GM12878 (cell line): ENCODE data around the gene METTL27. TPM values are rescaled to one million over a fixed set of nuclear protein-coding genes. Genes with fewer than 3 reads are reported as not detected.

ENCODE experiments used
- ATAC-seq: fragments of 200-7000 bp; cut with Tn5 transposase; 3 replicates; pipeline ENCODE4 v1.9.1; 2020; ENCODE audit warnings: mild to moderate bottlenecking, moderate library complexity
- BruUV-seq: library from RNA; stranded (reverse); fragments of 400-500 nt; replicated peaks from 2 replicates; lab custom pipeline; 2021; lab: Mats Ljungman, UMichigan
- CTCF ChIA-PET: fragments of 300-600 bp; sonication (Branson Sonifier 250); formaldehyde crosslinking; extraction: SDS; loops from one replicate; lab custom pipeline; 2021; ENCODE audit warnings: inconsistent platforms; lab: Yijun Ruan, JAX
- POLR2A ChIA-PET: fragments of 350-600 bp; formaldehyde crosslinking; extraction: SDS; loops from one replicate; lab custom pipeline; 2021; ENCODE audit warnings: inconsistent platforms; lab: Charles Lee
- RAD21 ChIA-PET: fragments of 300-600 bp; sonication (Branson Sonifier 250); formaldehyde crosslinking; loops from one replicate; lab custom pipeline; 2023; ENCODE audit warnings: antibody characterized with exemption; ENCODE audit not compliant: unreplicated experiment; lab: Charles Lee
- SMC1A ChIA-PET: fragments of 300-600 bp; sonication (Branson Sonifier 250); formaldehyde crosslinking; loops from one replicate; lab custom pipeline; 2023; ENCODE audit not compliant: unreplicated experiment, uncharacterized antibody; lab: Charles Lee
- DNase-seq: peaks from one replicate; pipeline ENCODE4 v3.0.0-alpha.2; 2011; ENCODE audit warnings: low read depth, low spot score
- FAIRE-seq: peaks from 3 replicates; lab custom pipeline; 2011; peaks lifted over from hg19 to GRCh38; lab: Jason Lieb, UNC
- H2AFZ ChIP-seq: 2 replicates; pipeline ENCODE4 v1.6.0; 2011; ENCODE audit warnings: low read depth, low read length, control low read depth; ENCODE audit not compliant: control insufficient read depth
- H3K27ac ChIP-seq: 2 replicates; pipeline ENCODE4 v1.5.1; 2011; ENCODE audit warnings: control low read depth; ENCODE audit not compliant: control insufficient read depth, insufficient read depth
- H3K27me3 ChIP-seq, 2 experiments: replicated peaks in 1 of 2; 2 replicates each; pipeline versions ENCODE4 v1.6.0 to v1.6.1; 2011; ENCODE audit warnings: low read length in 1 of 2; ENCODE audit not compliant: control insufficient read depth in 2 of 2, insufficient read depth in 2 of 2
- H3K36me3 ChIP-seq, 2 experiments: 2 replicates each; pipeline ENCODE4 v1.5.1; 2011; ENCODE audit warnings: low read length in 1 of 2; ENCODE audit not compliant: control insufficient read depth in 2 of 2, insufficient read depth in 2 of 2
- H3K4me1 ChIP-seq: 2 replicates; pipeline ENCODE4 v1.6.1; 2011; ENCODE audit warnings: mild to moderate bottlenecking, low read length, moderate library complexity, mixed read lengths; ENCODE audit not compliant: control insufficient read depth, insufficient read depth
- H3K4me2 ChIP-seq: 2 replicates; pipeline ENCODE4 v1.6.0; 2011; ENCODE audit warnings: control low read depth; ENCODE audit not compliant: control insufficient read depth, insufficient read depth
- H3K4me3 ChIP-seq: fragments of 200-600 bp; sonication (generic); 2 replicates; pipeline ENCODE4 v1.5.1; 2016
- H3K79me2 ChIP-seq: 2 replicates; pipeline ENCODE4 v1.6.0; 2011; ENCODE audit warnings: low read length; ENCODE audit not compliant: control insufficient read depth, insufficient read depth
- H3K9ac ChIP-seq: 2 replicates; pipeline ENCODE4 v1.8.0; 2011; ENCODE audit warnings: low read length, control low read depth, mixed read lengths; ENCODE audit not compliant: control insufficient read depth, insufficient read depth
- H3K9me3 ChIP-seq: replicated peaks from 3 replicates; pipeline ENCODE4 v1.5.1; 2011; ENCODE audit warnings: mild to moderate bottlenecking, low read length; ENCODE audit not compliant: control insufficient read depth, insufficient read depth
- H4K20me1 ChIP-seq: 2 replicates; pipeline ENCODE4 v1.6.0; 2011; ENCODE audit not compliant: control insufficient read depth, insufficient read depth
- ASH2L ChIP-seq: fragments of 300-600, 200-600 bp; sonication (generic); IDR thresholded peaks from 2 replicates; pipeline ENCODE4 v1.6.1; 2017; ENCODE audit warnings: low read depth, mild to moderate bottlenecking, borderline replicate concordance
- BACH1 ChIP-seq: fragments of 450-650 bp; IDR thresholded peaks from 2 replicates; pipeline ENCODE4 v1.6.1; 2017; ENCODE audit warnings: mild to moderate bottlenecking, borderline replicate concordance
- CBX5 ChIP-seq: sonication (generic); IDR thresholded peaks from 2 replicates; pipeline ENCODE4 v1.6.1; 2016; ENCODE audit warnings: low read depth, moderate library complexity, mild to moderate bottlenecking, inconsistent platforms
- ESRRA ChIP-seq: IDR thresholded peaks from 2 replicates; pipeline ENCODE4 v1.6.1; 2012; ENCODE audit warnings: mild to moderate bottlenecking, low read length, improper control_type of control experiment
- GATAD2B ChIP-seq: fragments of 450-650 bp; conservative IDR thresholded peaks from 2 replicates; pipeline ENCODE4 v1.6.1; 2017; ENCODE audit warnings: low read depth, mild to moderate bottlenecking, moderate library complexity
- NFXL1 ChIP-seq: fragments of 450-650 bp; IDR thresholded peaks from 2 replicates; pipeline ENCODE4 v1.6.1; 2017; ENCODE audit warnings: antibody characterized with exemption, mild to moderate bottlenecking, borderline replicate concordance
- NFYA ChIP-seq: IDR thresholded peaks from 2 replicates; pipeline ENCODE4 v1.6.1; 2011; ENCODE audit warnings: low read depth, mild to moderate bottlenecking, low read length, improper control_type of control experiment, borderline replicate concordance
- RAD51 ChIP-seq: fragments of 450-650 bp; IDR thresholded peaks from 2 replicates; pipeline ENCODE4 v1.6.1; 2016; ENCODE audit warnings: moderate library complexity, mild to moderate bottlenecking, inconsistent platforms
- SMARCA5 ChIP-seq: fragments of 450-650 bp; IDR thresholded peaks from 2 replicates; pipeline ENCODE4 v1.6.1; 2017; ENCODE audit warnings: mild to moderate bottlenecking
- SREBF2 ChIP-seq: IDR thresholded peaks from 2 replicates; pipeline ENCODE4 v1.6.1; 2012; ENCODE audit warnings: mild to moderate bottlenecking, low read length
- TCF12 ChIP-seq: IDR thresholded peaks from 2 replicates; pipeline ENCODE4 v1.6.1; 2011; ENCODE audit warnings: low read depth, mild to moderate bottlenecking, low read length
- WGBS: methylation state at CpG from one replicate; pipeline ENCODE4 v1.1.6; 2016; ENCODE audit warnings: low lambda C conversion rate; ENCODE audit not compliant: insufficient replicate concordance, insufficient coverage; ENCODE audit errors: missing lambda C conversion rate; 5-methylcytosine and 5-hydroxymethylcytosine counted together
- in situ Hi-C: fragments of 300-500 bp; cut with MboI; formaldehyde crosslinking; loops from 9 replicates; pipeline ENCODE4 v1.14.3; 2018; ENCODE audit warnings: mixed read lengths
- intact Hi-C: fragments of 100-400 bp; cut with micrococcal nuclease; formaldehyde crosslinking; loops from one replicate; pipeline ENCODE4 v1.14.2; 2022; ENCODE audit not compliant: unreplicated experiment
- polyA plus RNA-seq, 11 experiments: library from polyadenylated mRNA; depleted of rRNA in 4 of 11; unstranded in 6 of 11; stranded (reverse) in 5 of 11; fragments of >200 nt; fragmentation: Nextera tagmentation in 4 of 11; fragmentation: Illumina TruSeq in 1 of 11; extraction: Ambion mirVana in 4 of 11; extraction: Trizol in 1 of 11; gene quantifications; 1 replicate in 1 of 11; 2 replicates in 10 of 11; pipeline versions ENCODE4 v1.2.1 to v1.2.3, GENCODE V29; 2011 to 2016; ENCODE audit warnings: inconsistent platforms in 2 of 11, missing spikeins in 2 of 11, low read depth in 1 of 11
- total RNA-seq, 4 experiments: library from RNA; depleted of rRNA in 3 of 4; stranded (reverse); fragments of >200 nt in 3 of 4; fragmentation: Illumina TruSeq in 1 of 4; extraction: Trizol in 1 of 4; gene quantifications; 2 replicates each; pipeline versions ENCODE4 v1.2.1 to v1.2.3, GENCODE V29; 2013 to 2021
- TF ChIP-seq, protein P1 (sequence below): IDR thresholded peaks from 2 replicates; pipeline ENCODE4 v1.6.1; 2012; ENCODE audit warnings: improper control_type of control experiment, low read depth, low read length; ENCODE audit not compliant: insufficient replicate concordance
- TF ChIP-seq, protein P2 (sequence below): fragments of 450-650 bp; IDR thresholded peaks from 2 replicates; pipeline ENCODE4 v1.6.1; 2014; ENCODE audit warnings: mild to moderate bottlenecking
- TF ChIP-seq, protein P3 (sequence below): fragments of 450-650 bp; formaldehyde crosslinking; IDR thresholded peaks from 2 replicates; pipeline ENCODE4 v1.4.0; 2022; ENCODE audit warnings: mild to moderate bottlenecking, moderate library complexity

Gene METTL27
- total and polyA plus RNA-seq, 10 of the 15 experiments (the other 5 are each of a cell fraction or from before 2014, with no cell fraction given): 0.10 to 3.4 (median 0.68) TPM

DNA sequence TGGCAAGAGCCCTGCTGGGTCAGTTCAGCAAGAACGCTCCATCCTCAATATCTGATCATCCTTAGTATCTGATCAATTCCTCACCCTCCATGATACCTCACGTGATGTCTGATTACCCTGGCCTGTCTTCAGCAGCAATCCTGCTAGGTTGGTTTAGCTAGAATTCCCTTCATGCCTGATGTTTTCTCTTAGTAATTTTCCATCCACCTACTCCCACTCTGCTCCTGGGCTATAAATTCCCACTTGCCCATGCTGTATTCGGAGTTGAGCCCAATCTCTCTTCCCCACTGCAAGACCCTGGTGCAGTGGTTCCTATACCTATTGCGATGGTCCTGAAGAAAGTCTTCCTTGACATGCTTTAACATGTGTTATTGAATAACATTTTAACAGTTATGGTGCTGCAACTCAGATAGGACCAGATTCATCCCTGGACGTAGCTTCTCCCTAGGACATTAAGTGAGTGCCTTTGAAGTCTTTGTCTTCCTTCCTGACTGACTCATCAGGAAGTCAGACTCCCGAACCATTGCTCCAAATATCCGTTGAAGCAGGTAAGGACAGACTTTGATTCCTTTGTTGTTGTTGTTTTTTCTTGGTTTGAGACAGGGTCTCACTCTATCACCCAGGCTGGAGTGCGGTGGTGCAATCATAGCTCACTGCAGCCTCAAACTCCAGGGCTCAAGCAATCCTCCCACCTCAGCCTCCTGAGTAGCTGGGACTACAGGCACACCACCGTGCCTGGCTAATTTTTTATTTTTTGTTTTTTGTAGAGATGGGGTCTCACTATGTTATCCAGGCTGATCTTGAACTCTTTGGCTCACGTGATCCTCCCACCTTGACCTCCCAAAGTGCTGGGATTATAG is 42.8 kb downstream of the METTL27 start:
- TF ChIP-seq NFXL1: no peak
- no peak for TF ChIP-seq ESRRA
- TF ChIP-seq ASH2L: no peak
- no peak for TF ChIP-seq BACH1
- TF ChIP-seq, protein P1, sequence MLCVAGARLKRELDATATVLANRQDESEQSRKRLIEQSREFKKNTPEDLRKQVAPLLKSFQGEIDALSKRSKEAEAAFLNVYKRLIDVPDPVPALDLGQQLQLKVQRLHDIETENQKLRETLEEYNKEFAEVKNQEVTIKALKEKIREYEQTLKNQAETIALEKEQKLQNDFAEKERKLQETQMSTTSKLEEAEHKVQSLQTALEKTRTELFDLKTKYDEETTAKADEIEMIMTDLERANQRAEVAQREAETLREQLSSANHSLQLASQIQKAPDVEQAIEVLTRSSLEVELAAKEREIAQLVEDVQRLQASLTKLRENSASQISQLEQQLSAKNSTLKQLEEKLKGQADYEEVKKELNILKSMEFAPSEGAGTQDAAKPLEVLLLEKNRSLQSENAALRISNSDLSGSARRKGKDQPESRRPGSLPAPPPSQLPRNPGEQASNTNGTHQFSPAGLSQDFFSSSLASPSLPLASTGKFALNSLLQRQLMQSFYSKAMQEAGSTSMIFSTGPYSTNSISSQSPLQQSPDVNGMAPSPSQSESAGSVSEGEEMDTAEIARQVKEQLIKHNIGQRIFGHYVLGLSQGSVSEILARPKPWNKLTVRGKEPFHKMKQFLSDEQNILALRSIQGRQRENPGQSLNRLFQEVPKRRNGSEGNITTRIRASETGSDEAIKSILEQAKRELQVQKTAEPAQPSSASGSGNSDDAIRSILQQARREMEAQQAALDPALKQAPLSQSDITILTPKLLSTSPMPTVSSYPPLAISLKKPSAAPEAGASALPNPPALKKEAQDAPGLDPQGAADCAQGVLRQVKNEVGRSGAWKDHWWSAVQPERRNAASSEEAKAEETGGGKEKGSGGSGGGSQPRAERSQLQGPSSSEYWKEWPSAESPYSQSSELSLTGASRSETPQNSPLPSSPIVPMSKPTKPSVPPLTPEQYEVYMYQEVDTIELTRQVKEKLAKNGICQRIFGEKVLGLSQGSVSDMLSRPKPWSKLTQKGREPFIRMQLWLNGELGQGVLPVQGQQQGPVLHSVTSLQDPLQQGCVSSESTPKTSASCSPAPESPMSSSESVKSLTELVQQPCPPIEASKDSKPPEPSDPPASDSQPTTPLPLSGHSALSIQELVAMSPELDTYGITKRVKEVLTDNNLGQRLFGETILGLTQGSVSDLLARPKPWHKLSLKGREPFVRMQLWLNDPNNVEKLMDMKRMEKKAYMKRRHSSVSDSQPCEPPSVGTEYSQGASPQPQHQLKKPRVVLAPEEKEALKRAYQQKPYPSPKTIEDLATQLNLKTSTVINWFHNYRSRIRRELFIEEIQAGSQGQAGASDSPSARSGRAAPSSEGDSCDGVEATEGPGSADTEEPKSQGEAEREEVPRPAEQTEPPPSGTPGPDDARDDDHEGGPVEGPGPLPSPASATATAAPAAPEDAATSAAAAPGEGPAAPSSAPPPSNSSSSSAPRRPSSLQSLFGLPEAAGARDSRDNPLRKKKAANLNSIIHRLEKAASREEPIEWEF: no peak
- TF ChIP-seq RAD51: no peak
- TF ChIP-seq, protein P2, sequence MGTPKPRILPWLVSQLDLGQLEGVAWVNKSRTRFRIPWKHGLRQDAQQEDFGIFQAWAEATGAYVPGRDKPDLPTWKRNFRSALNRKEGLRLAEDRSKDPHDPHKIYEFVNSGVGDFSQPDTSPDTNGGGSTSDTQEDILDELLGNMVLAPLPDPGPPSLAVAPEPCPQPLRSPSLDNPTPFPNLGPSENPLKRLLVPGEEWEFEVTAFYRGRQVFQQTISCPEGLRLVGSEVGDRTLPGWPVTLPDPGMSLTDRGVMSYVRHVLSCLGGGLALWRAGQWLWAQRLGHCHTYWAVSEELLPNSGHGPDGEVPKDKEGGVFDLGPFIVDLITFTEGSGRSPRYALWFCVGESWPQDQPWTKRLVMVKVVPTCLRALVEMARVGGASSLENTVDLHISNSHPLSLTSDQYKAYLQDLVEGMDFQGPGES: no peak
- TF ChIP-seq TCF12: no peak
- no peak for TF ChIP-seq SMARCA5
- TF ChIP-seq, protein P3, sequence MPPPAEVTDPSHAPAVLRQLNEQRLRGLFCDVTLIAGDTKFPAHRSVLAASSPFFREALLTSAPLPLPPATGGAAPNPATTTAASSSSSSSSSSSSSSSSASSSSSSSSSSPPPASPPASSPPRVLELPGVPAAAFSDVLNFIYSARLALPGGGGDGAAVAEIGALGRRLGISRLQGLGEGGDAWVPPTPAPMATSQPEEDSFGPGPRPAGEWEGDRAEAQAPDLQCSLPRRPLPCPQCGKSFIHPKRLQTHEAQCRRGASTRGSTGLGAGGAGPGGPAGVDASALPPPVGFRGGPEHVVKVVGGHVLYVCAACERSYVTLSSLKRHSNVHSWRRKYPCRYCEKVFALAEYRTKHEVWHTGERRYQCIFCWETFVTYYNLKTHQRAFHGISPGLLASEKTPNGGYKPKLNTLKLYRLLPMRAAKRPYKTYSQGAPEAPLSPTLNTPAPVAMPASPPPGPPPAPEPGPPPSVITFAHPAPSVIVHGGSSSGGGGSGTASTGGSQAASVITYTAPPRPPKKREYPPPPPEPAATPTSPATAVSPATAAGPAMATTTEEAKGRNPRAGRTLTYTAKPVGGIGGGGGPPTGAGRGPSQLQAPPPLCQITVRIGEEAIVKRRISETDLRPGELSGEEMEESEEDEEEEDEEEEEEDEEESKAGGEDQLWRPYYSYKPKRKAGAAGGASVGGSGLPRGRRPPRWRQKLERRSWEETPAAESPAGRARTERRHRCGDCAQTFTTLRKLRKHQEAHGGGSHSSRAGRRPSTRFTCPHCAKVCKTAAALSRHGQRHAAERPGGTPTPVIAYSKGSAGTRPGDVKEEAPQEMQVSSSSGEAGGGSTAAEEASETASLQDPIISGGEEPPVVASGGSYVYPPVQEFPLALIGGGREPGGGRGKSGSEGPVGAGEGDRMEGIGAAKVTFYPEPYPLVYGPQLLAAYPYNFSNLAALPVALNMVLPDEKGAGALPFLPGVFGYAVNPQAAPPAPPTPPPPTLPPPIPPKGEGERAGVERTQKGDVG: no peak
- no peak for TF ChIP-seq SREBF2
- no peak for TF ChIP-seq NFYA
- TF ChIP-seq CBX5: no peak
- no peak for TF ChIP-seq GATAD2B
- no peak for DNase-seq
- Histone ChIP-seq H3K9ac (no peak overlapping the region), H3K9me3 (no peaks in the 10 kb centered on the region), H3K27me3 (no peaks in the 10 kb centered on the region), H3K27ac (no peak overlapping the region), H4K20me1 (no peaks in the 10 kb centered on the region), H3K36me3 (no peaks in the 10 kb centered on the region), H3K4me3 (no peak overlapping the region), H3K79me2 (no peaks in the 10 kb centered on the region), H2AFZ (no peak overlapping the region), H3K4me1 (no peaks in the 10 kb centered on the region), H3K4me2 (no peak overlapping the region)
- in situ Hi-C loops: no loop called here
- intact Hi-C loops: no loop called here
- ChIA-PET SMC1A (no interaction called here), CTCF (no interaction called here), POLR2A (no interaction called here), RAD21 (no interaction called here)
- WGBS: 34% methylated on average over 10 of the region's 10 CpGs
- no peak for ATAC-seq
- BruUV-seq: no TSS peak
- peak; percentile 7 for FAIRE-seq
